ENCODE data around the gene TXLNG. TPM values are rescaled to one million over a fixed set of nuclear protein-coding genes. Genes with fewer than 3 reads are reported as not detected.

The TXLNG gene
- total RNA-seq, 2 donors from 2014 or later, result 8.8 to 11.3 TPM

DNA sequence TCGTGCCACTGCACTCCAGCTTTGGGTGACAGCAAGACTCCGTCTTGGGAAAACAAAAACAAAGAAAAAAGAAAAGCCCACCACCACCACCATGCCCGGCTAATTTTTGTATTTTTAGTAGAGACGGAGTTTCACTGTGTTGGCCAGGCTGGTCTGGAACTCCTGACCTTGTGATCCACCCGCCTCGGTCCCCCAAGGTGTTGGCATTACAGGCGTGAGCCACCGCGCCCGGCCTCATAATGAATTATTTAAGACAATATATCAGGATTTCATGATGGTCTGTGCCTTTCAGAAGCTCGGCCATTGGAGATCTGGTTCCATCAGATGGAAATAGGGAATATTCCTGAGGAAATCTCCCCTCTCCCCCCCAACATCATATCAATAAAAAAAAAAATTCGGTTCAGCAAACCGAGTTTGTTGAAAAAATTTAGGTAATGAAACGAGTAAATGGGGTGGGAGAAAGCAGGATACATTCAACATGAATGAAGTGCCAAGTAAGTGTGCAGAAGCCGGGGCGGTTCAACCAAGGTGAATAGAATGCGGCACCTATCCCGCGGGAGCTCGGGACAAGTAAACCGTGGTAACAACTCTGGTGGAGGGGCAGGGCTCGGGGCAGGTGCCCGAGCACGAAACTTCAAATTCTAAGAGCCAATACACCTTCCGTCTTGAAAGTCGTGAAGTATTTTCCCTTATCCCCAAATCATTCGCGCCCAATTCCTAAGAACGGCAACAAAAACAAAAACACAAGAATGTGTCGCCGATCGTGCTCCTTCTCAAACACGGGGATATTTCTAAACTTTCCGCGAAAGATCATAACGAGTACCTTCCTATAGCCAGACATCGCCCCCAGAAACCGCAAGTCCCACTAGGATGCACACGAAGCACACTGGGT, 773 bp upstream of the TXLNG start:
- H3K36me3 ChIP-seq, result no peaks in the 10 kb centered on the region
- H3K27ac ChIP-seq, result no peak overlapping the region
- peak overlapping the region; percentile 53 to 77 for H3K9ac ChIP-seq (ENCODE audit: low read depth in 2 of 2, low read length in 2 of 2)
- TF ChIP-seq, protein P1, sequence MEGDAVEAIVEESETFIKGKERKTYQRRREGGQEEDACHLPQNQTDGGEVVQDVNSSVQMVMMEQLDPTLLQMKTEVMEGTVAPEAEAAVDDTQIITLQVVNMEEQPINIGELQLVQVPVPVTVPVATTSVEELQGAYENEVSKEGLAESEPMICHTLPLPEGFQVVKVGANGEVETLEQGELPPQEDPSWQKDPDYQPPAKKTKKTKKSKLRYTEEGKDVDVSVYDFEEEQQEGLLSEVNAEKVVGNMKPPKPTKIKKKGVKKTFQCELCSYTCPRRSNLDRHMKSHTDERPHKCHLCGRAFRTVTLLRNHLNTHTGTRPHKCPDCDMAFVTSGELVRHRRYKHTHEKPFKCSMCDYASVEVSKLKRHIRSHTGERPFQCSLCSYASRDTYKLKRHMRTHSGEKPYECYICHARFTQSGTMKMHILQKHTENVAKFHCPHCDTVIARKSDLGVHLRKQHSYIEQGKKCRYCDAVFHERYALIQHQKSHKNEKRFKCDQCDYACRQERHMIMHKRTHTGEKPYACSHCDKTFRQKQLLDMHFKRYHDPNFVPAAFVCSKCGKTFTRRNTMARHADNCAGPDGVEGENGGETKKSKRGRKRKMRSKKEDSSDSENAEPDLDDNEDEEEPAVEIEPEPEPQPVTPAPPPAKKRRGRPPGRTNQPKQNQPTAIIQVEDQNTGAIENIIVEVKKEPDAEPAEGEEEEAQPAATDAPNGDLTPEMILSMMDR (IDR thresholded peaks at IDR 0.05), result no peak
- no peaks in the 10 kb centered on the region for H3K27me3 ChIP-seq
- intact Hi-C loops (cut with DNase I), result loop anchor here (10.0 kb wide), 1 partner anchor 61 kb away; no protein-coding TSS in a partner anchor
- H3K4me1 ChIP-seq, result peaks cover 10% of the 10 kb centered on the region
- DNase-seq, result peak; percentile 48
- no peaks in the 10 kb centered on the region for H3K9me3 ChIP-seq
- peak overlapping the region; percentile 86 for H3K4me3 ChIP-seq

DNA sequence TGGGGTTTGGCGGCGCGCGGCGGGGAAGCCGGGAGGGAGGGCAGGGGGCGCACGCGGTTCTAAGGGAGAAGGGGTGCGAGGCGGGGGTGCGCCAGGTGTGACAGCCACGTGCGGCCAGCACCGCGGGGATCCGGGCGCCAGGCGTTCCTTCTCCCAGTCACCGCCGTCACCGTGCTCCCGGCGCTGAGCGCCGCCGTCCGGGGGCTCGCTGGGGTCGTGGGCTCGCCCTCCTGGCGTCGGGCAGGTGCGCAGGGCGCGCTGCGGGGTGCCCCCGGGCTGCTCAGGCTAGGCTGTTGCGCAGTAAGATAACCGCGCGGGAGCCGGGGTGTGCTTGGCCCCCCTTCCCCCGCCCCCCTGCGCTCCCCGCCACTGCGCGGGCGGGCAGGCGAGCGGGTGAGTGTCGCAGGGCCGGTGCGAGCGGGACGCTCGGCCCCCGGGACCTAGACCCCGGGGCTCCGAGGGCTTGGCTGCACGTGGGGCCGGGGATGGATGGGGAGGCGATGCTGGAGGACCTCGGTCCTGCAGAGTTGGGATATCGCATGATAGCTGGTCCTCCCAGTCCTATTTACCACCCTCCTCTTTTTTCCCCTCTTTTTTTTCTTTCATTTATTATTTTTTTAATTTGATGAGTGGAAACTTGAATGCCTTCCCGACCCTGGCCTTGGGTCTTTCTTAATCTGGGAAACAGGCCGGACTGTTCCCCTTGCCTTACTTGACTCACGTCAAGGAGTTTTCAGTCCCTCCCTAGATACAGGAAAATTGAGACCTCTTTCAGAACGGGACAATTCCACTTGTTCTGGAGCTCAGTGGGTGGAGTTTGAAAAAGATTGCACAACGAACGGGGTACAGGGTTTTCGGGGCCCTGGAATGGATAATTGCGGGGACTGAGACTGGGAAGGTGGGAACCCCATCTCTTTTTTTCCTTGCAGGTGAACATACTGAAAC, 797 bp downstream of the TXLNG start:
- H3K4me1 ChIP-seq, result peaks cover 10% of the 10 kb centered on the region
- H3K36me3 ChIP-seq, result no peaks in the 10 kb centered on the region
- no peaks in the 10 kb centered on the region for H3K9me3 ChIP-seq
- no peaks in the 10 kb centered on the region for H3K27me3 ChIP-seq
- H3K4me3 ChIP-seq, result peak overlapping the region; percentile 86
- TF ChIP-seq, protein P1 (IDR thresholded peaks at IDR 0.05), result no peak
- H3K27ac ChIP-seq, result peak overlapping the region; percentile 55
- DNase-seq, result no peak
- intact Hi-C loops (cut with DNase I), result loop anchor here (10.0 kb wide), 1 partner anchor 62 kb away; no protein-coding TSS in a partner anchor
- peak overlapping the region; percentile 68 to 87 for H3K9ac ChIP-seq (ENCODE audit: low read depth in 2 of 2, low read length in 2 of 2)

DNA sequence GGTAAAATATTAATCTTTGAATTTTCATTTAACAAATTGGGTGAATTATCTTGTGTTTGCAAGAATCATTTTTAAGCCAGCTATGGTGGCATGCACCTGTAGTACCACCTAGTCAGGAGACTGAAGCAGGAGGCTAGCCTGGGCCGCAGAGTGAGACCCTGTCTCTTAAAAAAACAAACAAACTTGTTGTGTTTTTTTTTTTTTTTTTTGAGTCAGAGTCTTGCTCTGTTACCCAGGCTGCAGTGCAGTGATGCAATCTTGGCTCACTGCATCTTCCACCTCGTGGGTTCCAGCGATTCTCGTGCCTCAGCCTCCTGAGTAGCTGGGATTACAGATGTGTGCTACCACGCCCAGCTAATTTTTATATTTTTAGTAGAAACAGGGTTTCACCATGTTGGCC, 2.2 kb downstream of the TXLNG start:
- TF ChIP-seq, protein P1 (IDR thresholded peaks at IDR 0.05), result no peak
- Histone ChIP-seq H3K9ac (ENCODE audit: low read depth in 2 of 2, low read length in 2 of 2) (no peak overlapping the region), H3K27ac (no peak overlapping the region), H3K27me3 (no peaks in the 10 kb centered on the region), H3K4me1 (peaks cover 10% of the 10 kb centered on the region), H3K9me3 (no peaks in the 10 kb centered on the region), H3K36me3 (no peaks in the 10 kb centered on the region), H3K4me3 (no peak overlapping the region)
- no peak for DNase-seq
- intact Hi-C loops (cut with DNase I), result loop anchor here (10.0 kb wide), 1 partner anchor 64 kb away; no protein-coding TSS in a partner anchor

DNA sequence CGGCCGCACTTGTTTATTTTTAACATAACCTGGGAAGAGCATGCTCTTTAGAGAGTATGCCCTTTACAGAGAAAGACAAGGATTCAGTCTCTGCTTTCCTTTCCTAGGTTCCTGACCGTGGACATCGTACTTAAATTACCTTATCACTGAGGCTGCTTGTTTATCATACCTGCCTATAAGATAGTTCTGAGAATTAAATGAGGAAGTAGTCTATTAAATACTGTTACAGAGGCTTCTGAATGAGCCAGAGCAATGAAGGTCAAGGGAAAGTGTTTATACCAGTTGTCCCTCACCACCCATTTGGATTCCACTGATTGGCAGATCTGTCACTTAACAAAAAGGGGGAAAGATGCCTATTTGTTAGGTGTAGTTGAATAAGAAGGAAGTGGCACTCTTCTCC, 10.0 kb downstream of the TXLNG start:
- no peaks in the 10 kb centered on the region for H3K4me1 ChIP-seq
- intact Hi-C loops (cut with DNase I), result no loop called here
- TF ChIP-seq, protein P1 (IDR thresholded peaks at IDR 0.05), result no peak
- no peaks in the 10 kb centered on the region for H3K9me3 ChIP-seq
- DNase-seq, result no peak
- H3K36me3 ChIP-seq, result no peaks in the 10 kb centered on the region
- H3K27me3 ChIP-seq, result no peaks in the 10 kb centered on the region
- H3K4me3 ChIP-seq, result no peak overlapping the region
- no peak overlapping the region for H3K9ac ChIP-seq (ENCODE audit: low read depth in 2 of 2, low read length in 2 of 2)
- H3K27ac ChIP-seq, result no peak overlapping the region

DNA sequence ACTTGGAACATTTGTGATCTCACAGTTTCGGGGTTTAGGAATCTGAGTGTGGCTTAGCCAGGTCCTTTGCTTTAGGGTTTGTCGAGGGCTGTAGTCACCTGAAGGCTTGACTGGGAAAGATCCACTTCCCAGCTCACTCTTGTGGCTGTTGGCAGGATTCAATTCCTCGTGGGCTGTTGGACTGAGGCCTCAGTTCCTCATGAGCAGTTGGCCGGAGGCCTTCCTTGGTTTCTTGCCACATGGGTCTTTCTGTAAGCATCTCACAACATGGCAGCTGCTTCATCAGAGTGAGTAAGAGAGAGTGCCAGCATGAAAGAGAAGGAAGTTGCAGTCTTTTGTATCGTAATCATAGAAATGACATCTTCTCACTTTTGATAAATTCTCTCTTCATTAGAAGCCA, 11.1 kb downstream of the TXLNG start:
- Histone ChIP-seq H3K36me3 (no peaks in the 10 kb centered on the region), H3K4me1 (no peaks in the 10 kb centered on the region), H3K9me3 (no peaks in the 10 kb centered on the region), H3K4me3 (no peak overlapping the region), H3K9ac (ENCODE audit: low read depth in 2 of 2, low read length in 2 of 2) (no peak overlapping the region), H3K27me3 (no peaks in the 10 kb centered on the region), H3K27ac (no peak overlapping the region)
- intact Hi-C loops (cut with DNase I), result no loop called here
- TF ChIP-seq, protein P1 (IDR thresholded peaks at IDR 0.05), result no peak
- no peak for DNase-seq
